Brain microvascular endothelial cell (primary cell): ENCODE results near the gene MAN1A1.

ENCODE experiments used
- DNase-seq: peaks from one replicate; pipeline ENCODE4 v3.0.0-alpha.2; 2020
- H3K27ac ChIP-seq: fragments of 250-450 bp; sonication (Bioruptor Pico); 2 replicates; pipeline ENCODE4 v1.5.1; 2020; ENCODE audit warnings: mild to moderate bottlenecking, moderate library complexity
- H3K27me3 ChIP-seq: fragments of 250-450 bp; sonication (Bioruptor Pico); replicated peaks from 2 replicates; pipeline ENCODE4 v1.5.1; 2020; ENCODE audit warnings: mild to moderate bottlenecking
- H3K36me3 ChIP-seq: fragments of 250-450 bp; sonication (Bioruptor Pico); replicated peaks from 2 replicates; pipeline ENCODE4 v1.5.1; 2020; ENCODE audit warnings: mild to moderate bottlenecking
- H3K4me3 ChIP-seq: 2 replicates; pipeline ENCODE4 v1.5.1; 2011; ENCODE audit warnings: low read depth, mild to moderate bottlenecking, control low read depth, low read length, moderate library complexity
- CTCF ChIP-seq: IDR thresholded peaks from 2 replicates; pipeline ENCODE4 v1.5.1; 2011; ENCODE audit warnings: low read depth, mild to moderate bottlenecking, moderate library complexity, low read length, control low read depth, inconsistent platforms; ENCODE audit errors: missing control alignments
- in situ Hi-C: cut with HindIII; loops from 2 replicates; pipeline ENCODE4 v1.10.0; 2017; ENCODE audit warnings: low sequenced_read_pairs, low pct_ligation_motif_present

MAN1A1 gene

GRCh38 chr6:119318176-119318575 is 31.4 kb downstream of the MAN1A1 start:
- DNase-seq, result no peak
- H3K4me3 ChIP-seq, result no peak overlapping the region
- no peak overlapping the region for H3K27ac ChIP-seq
- no peaks in the 10 kb centered on the region for H3K27me3 ChIP-seq
- no peaks in the 10 kb centered on the region for H3K36me3 ChIP-seq
- in situ Hi-C loops, result no loop called here
- TF ChIP-seq CTCF, result no peak

DNA sequence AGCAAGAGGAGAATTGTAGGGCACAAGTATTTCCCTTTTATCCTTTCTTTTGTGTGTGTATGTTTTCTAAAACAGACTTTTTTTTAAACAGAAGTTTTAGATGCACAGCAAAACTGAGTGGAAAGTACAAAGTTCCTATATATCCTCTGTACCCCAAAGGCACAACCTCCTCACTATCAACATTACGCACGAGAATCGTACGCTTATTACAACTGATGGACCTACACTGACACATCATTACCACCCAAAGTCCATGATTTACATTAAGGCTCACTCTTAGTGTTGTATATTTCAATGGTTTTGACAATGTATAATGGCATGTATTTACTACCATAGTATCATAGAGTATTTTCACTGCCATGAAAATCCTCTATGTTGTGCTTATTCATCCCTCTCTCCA is 32.6 kb downstream of the MAN1A1 start:
- Histone ChIP-seq H3K36me3 (no peaks in the 10 kb centered on the region), H3K27me3 (no peaks in the 10 kb centered on the region), H3K4me3 (no peak overlapping the region), H3K27ac (no peak overlapping the region)
- in situ Hi-C loops, result no loop called here
- no peak for DNase-seq
- TF ChIP-seq CTCF, result no peak

DNA sequence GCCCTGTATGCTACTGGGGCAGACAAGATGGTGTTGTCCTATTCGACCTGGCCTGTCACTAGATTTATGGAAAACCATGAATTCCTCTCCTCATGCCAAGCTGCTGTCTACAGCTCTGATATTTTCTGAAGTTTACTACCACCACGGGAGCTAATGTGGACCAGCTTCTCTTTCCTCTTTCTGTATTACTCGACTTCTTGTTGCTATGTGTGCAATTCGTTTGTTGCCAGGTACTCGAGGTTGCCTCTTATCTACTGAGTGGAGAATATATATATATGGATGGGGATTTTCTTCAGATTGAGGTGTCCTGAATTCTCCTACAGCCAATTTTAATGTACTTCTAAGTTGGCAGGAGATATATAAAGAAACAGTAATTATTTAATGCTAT is 34.7 kb downstream of the MAN1A1 start:
- Histone ChIP-seq H3K27ac (no peak overlapping the region), H3K4me3 (no peak overlapping the region)

GRCh38 chr6:119313937-119314884 is 35.4 kb downstream of the MAN1A1 start:
- Histone ChIP-seq H3K27me3 (no peaks in the 10 kb centered on the region), H3K4me3 (no peak overlapping the region), H3K36me3 (no peaks in the 10 kb centered on the region), H3K27ac (no peak overlapping the region)
- TF ChIP-seq CTCF, result no peak
- DNase-seq, result no peak
- in situ Hi-C loops, result no loop called here

More for the DNA sequence above, 34.7 kb downstream of the MAN1A1 start:
- H3K27me3 ChIP-seq, result no peaks in the 10 kb centered on the region
- no peak for DNase-seq
- in situ Hi-C loops, result no loop called here
- no peak for TF ChIP-seq CTCF
- H3K36me3 ChIP-seq, result no peaks in the 10 kb centered on the region

DNA sequence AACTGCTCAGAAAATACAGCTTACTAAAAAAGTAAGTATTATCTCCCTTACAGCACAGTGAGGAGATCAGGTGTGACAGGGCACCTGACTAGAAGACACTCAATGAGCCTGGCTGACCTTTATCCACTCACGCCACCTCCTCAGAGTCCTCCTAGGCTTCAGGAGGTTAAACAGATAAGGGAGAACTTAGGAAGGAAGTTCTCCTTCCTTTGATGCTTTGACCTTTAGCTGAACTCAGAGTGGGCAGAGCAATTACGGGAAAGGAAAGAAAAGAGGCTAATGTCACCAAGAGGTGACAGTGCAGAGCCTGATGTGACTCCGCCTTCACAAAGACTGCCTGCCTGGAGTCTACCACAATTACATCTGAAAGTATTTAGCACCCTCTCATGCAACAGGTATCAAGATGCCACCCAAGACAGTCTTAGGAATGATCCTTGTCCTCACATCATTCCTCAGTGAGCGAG is 36.7 kb downstream of the MAN1A1 start:
- DNase-seq, result no peak
- TF ChIP-seq CTCF, result no peak

More for the DNA sequence above, 36.7 kb downstream of the MAN1A1 start:
- in situ Hi-C loops, result no loop called here
- Histone ChIP-seq H3K4me3 (no peak overlapping the region), H3K27ac (no peak overlapping the region), H3K27me3 (no peaks in the 10 kb centered on the region), H3K36me3 (no peaks in the 10 kb centered on the region)
